HG02852 (cell line): Measurements from ENCODE around the gene VAMP1.
A peak's percentile ranks its signal among the peaks of the same experiment; 100 is the strongest.
"Not testable (repeated sequence)": the region's sequence is repeated elsewhere in the genome, so short reads cannot be mapped to it uniquely, and the experiment has no call there.

Experiments
- ATAC-seq: cut with Tn5 transposase; IDR thresholded peaks from one replicate; pipeline ENCODE4 v1.9.1; 2021; ENCODE audit warnings: mild to moderate bottlenecking, moderate library complexity; ENCODE audit not compliant: unreplicated experiment

VAMP1 gene

GRCh38 chr12:6470375-6471163 is at the start of gene VAMP1:
Gene VAMP1 (minus strand): TSS chr12:6470677. CDS start chr12:6470531, 146 bp downstream.
- peak; percentile 89 for ATAC-seq

DNA sequence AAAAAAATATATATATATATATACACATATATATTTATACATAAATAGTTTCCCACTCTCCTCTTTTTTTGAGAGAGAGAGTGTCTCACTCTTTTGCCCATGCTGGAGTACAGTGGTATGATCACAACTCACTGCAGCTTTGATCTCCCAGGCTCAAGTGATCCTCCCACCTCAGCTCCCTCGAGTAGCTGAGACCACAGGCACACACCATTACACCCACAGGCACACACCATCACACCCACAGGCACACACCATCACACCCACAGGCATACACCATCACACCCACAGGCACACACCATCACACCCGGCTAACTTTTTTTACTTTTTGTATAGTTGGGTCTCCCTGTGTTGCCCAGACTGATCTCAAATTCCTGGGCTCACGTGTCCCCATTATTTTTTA is 49.7 kb upstream of the VAMP1 start:
- no peak for ATAC-seq

DNA sequence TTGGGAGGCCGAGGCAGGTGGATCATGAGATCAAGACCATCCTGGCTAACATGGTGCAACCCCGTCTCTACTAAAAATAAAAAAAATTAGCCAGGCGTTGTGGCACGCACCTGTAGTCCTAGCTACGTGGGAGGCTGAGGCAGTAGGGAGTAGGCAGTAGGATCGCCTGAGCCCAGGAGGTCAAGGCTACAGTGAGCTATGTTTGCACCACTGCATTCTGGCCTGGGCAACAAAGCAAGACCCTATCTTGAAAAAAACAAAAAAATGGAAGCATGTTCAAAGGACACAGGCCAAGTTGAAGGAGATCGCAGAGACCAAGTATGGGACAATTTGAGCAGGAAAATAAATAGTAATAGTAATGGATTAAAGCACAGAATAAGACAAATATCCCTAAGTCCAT is 37.6 kb upstream of the VAMP1 start:
- ATAC-seq: no peak

DNA sequence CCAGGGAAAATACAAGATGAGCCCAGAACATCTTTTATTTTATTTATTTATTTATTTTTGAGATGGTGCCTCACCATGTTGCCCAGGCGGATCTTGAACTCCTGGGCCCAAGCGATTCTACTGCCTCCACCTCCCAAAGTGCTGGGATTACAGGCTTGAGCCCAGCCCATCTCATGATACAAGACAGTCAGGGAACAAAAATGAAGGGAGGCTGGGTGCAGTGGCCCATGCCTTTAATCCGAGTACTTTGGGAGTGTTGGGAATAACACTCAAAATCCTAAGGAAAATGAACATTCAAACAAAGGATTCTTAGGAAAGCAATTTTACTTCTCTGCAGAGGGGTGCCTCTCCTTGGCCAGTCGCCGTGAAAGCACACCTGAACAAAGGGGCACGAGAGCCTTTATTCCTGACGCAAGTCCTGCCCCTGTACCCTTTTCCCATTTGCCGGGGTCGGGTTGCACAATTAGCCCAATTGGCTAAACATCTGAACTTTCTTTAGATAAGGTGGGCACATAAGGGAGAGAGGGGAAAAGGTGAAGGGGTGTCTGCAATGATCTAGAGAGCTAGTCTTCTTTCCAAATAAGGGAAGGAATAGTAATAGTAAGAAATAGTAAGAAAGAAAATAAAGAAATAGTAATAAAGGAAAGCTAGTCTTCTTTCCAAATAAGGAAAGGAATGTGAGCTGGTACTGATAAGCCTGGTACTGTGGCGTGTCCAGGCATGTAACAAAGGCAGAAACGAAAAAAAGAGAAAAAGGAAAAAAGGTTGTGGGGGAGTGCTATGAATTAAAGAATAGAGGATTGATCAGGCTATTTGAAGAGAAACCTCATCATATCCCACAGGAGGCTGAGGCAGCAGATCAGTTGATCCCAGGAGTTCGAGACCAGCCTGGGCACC is 36.9 kb upstream of the VAMP1 start:
- no peak for ATAC-seq

- ATAC-seq: no peak
These were observed 30.0 kb upstream of the VAMP1 start for GRCh38 chr12:6500466-6500865.

DNA sequence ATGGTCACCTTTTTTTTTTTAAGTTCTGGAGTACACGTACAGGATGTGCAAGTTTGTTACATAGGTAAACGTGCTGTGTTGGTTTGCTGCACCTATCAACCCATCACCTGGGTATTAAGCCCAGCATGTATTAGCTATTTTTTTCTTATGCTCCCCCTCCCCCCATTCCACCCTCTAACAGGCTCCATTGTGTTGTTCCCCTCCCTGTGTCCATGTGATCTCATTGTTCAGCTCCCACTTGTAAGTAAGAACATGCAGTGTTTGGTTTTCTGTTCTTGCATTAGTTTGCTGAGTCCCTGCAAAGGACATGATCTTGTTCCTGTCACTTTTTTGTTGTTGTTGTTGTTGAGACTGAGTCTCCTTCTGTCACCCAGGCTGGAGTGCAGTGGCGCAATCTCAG is 26.8 kb upstream of the VAMP1 start:
- not testable (repeated sequence) for ATAC-seq

DNA sequence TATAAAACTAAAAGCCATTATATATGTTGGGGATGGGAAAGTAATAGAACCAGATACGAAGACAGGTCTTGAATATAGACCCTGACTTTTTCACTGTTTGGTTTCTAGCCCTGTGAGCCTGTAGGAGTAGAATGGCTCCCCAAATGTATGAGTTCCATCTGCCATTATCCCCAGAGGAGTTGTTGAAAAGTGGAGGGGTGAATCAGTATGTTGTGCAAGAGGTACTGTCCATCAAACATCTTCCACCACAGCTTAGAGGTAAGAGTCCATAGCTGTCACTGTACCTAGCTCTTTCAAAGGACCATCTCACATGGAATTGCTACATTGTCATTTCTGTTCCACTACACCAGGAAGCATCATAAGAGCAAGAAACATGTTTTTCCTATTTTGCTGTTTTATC is 24.5 kb upstream of the VAMP1 start:
- no peak for ATAC-seq

DNA sequence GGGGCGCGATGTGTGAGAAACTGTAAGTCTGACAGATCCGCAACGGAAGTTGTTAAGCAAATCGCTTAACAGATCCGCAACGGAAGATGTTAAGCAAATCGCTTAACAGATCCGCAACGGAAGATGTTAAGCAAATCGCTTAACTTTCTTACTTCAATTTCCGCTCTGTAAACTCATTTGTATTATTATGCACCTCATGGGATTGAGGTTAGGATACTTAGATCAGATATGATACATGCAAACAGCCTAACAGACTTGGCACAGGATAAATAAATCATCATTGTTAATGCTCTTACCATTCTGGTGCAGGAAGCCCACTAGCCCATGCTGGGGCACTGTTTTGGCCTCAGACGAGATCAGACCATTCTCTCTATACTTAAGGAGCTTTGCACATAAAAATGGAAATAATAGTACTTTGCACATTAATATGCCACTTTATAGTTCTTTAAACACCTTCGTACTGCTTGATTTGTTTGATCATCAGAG is 23.8 kb upstream of the VAMP1 start:
- no peak for ATAC-seq

DNA sequence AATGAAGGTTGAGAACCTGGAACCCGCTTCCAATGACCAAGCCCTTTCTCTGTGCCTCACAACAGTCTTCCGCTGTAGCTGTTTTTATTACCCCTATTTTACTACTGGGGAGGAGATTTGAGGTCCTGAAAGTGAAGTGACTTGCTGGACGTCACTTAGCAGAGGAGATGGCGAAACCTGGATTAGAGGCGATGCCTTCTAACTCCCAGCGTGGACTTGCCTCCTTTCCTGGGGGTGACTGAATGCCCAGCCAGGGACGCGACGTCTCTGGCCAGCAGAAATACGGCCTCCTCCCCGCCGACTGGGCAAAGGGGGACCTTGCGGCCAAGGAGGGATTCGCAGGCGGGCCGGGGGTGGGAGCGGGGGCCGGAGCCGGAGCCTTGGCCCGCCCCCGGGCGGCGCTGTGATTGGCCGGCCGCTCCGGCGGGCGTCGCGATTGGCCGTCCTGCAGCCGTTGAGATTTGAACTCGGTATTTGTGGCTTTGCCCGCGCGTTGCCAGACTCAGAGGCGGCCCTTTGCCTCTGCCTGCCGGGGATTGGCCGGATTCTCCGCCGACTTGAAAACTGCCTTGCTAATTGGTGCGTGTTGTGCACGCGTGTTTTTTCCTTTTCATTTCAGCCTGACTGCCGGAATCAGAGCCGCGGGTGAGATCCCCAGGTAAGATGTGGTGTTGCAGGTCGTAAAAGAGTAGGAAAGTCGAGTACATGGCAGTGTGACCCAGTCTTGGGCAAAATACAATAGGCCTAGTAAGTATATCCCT is 23.2 kb upstream of the VAMP1 start, which contains the start of gene NCAPD2:
Gene NCAPD2, plus strand, starts transcription at position 606 of the 761 bp plus-strand sequence. CDS start 997 bp downstream, outside the sequence.
- peak; percentile 82 for ATAC-seq

DNA sequence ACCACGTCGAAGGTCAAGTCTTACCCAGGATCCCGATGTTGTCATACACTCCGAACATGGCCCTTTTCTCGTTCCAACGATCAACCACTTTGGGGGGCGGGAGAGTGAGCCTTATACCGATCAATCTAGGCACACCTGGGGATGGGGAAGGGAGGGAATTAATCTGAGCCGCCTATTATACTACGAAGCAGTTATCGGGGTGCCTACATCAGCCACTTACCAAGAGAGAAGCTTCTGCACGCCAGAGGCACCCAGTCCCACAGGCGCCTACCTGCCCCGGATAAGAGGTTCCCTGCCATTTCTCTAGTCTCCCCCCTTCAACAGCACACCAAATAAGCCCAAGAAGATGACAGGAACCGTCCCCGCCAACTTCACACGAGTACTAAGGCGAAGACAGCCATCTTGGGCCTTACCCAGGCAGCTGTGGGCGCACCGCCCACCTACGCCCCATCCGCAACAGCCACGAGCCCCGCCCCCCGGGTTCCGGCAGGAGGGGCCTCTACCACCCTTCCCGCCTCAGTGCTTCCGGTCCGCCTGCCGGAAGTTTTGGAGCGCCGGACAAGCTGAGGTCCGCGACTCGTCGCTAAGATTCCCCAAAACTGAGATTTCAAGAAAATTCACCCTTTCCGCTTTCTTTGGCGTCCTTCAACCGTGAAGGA is 22.5 kb upstream of the VAMP1 start, which contains the start of gene MRPL51:
Gene MRPL51, minus strand, starts transcription at position 425 of the 659 bp plus-strand sequence. Its CDS starts 126 bp downstream, at position 299.
- peak; percentile 78 for ATAC-seq

DNA sequence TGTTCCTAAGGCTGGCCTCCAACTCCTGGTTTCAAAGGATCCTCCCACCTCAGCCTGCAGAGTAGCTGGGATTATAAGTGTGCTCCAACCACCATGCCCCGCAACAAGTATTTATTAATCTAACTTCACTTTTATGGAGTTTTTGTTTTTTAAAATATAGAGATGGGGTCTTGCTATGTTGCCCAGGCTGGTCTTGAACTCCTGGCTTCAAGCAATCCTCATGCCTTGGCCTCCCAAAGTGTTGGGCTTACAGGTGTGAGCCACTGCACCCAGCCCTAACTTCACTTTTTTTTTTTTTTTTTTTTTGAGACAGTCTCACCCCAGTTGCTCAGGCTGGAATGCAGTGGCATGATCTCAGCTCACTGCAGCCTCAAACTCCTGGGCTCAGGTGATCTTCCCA is 20.2 kb upstream of the VAMP1 start:
- ATAC-seq: not testable (repeated sequence)

GRCh38 chr12:6489449-6489848 is 19.0 kb upstream of the VAMP1 start:
- no peak for ATAC-seq

GRCh38 chr12:6488240-6488639 is 17.8 kb upstream of the VAMP1 start:
- no peak for ATAC-seq

- no peak for ATAC-seq
These were observed 7.9 kb upstream of the VAMP1 start for GRCh38 chr12:6478416-6478815.

DNA sequence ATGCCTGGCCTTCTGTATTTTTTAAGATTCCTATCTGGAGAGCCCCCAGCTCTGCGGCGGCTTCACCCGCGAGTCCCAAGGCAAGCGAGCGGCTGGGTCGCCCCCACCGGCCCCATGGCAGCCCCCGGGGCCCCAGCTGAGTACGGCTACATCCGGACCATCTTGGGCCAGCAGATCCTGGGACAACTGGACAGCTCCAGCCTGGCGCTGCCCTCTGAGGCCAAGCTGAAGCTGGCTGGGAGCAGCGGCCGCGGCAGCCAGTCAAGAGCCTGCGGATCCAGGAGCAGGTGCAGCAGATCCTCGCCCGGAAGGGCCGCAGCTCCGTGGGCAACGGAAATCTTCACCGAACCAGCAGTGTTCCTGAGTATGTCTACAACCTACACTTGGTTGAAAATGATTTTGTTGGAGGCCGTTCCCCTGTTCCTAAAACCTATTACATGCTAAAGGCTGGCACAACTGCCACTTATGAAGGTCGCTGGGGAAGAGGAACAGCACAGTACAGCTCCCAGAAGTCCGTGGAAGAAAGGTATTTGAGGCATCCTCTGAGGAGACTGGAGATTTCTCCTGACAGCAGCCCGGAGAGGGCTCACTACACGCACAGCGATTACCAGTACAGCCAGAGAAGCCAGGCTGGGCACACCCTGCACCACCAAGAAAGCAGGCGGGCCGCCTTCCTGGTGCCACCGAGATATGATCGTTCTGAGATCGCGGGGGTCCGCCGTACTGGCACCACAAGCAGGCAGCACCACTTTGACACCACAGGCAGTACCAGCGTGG is 7.3 kb upstream of the VAMP1 start:
- ATAC-seq: not testable (repeated sequence)

DNA sequence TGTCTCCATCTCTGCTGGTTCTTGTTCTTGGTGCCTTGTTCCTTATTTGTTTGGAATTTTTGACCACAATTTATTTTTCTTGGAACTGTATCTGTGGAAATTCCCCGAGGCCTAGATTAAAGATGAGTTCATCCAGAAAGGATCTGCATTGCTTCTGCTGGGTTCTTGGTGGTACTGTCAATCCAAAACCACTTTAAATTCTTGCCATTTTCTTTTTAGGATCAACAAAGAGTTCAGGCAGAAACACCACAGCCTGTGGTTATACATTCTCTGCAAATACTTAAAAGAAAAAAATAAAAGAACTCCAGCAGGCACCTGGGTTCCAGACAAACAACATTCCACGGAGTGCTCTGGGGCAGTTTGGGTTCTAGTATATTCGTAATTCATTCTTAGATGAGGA is 6.0 kb upstream of the VAMP1 start:
- no peak for ATAC-seq

GRCh38 chr12:6475233-6475975 is 4.9 kb upstream of the VAMP1 start:
- ATAC-seq: not testable (repeated sequence)

DNA sequence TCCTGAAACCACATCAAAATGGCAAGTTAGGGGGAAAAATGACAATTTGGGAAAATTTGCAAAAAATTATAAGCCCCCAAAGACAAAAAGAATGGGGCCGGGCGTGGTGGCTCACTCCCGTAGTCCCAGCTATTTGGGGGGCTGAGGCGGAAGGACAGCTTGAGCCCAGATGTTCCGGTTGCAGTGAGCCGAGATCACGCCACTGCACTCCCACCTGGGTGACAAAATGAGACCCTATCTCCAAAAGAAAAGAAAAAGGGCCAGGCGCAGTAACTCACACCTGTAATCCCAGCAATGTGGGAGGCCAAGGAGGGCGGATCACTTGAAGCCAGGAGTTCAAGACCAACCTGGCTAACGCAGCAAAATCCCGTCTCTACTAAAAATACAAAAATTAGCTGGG is 2.0 kb upstream of the VAMP1 start:
- no peak for ATAC-seq

GRCh38 chr12:6471989-6472360 is 1.5 kb upstream of the VAMP1 start:
- no peak for ATAC-seq
